Adrenal gland (tissue), 5 donors: ENCODE results near the gene CEP295NL.

Source experiments
- CTCF ChIP-seq, 6 experiments: fragments of 450-650 bp in 4 of 6; fragments of 200-600 bp in 2 of 6; sonication (generic) in 1 of 6; IDR thresholded peaks; 1 replicate in 5 of 6; 2 replicates in 1 of 6; pipeline versions ENCODE4 v1.5.1 to v1.8.0; 2016 to 2021; ENCODE audit warnings: antibody characterized with exemption in 6 of 6, mild to moderate bottlenecking in 2 of 6, moderate library complexity in 1 of 6
- POLR2A ChIP-seq, 2 donors: fragments of 450-650 bp; IDR thresholded peaks; one replicate each; pipeline ENCODE4 v1.6.1; 2017; ENCODE audit warnings: antibody characterized with exemption in 2 of 2, mild to moderate bottlenecking in 2 of 2, moderate library complexity in 1 of 2
- donor health status: DM: no; HTN: no; CAD: no.

DNA sequence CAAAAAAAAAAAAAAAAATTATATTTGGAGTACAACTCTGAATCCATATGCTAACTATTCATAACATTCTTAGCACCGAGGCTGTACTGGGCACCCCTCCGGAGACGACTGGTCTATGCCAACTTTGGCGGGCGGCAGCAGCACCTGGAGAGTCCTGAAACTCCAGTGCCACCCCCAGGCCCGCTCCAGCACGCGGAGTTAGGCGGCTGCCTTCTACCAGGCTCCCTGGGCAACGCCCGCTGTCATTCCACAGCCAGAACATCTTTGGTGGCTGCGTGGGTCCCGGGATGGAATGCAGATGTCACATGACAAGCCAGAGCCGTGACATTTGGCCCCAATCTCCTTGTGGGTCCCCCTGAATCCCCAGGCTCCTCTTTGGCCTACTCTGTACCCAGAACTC lies 16.0 kb upstream of the CEP295NL start:
- no peak for TF ChIP-seq CTCF (IDR thresholded peaks at IDR 0.05)
- no peak for TF ChIP-seq POLR2A (IDR thresholded peaks at IDR 0.05)
